Endothelial cell of umbilical vein (primary cell): ENCODE measurements around the gene PIGZ. TPM values are rescaled to one million over a fixed set of nuclear protein-coding genes. Genes with fewer than 3 reads are reported as not detected.

Experiments
- BruUV-seq: library from RNA; stranded (reverse); fragments of 400-500 nt; replicated peaks from 2 replicates; lab custom pipeline; 2021; lab: Mats Ljungman, UMichigan
- CTCF ChIA-PET: fragments of 300-600, 350-600 bp; sonication (Branson Sonifier 250); formaldehyde crosslinking; loops from one replicate; lab custom pipeline; 2021; ENCODE audit warnings: antibody characterized with exemption, inconsistent platforms; lab: Charles Lee
- POLR2A ChIA-PET: fragments of 300-600, 350-600 bp; sonication (Branson Sonifier 250); formaldehyde crosslinking; loops from one replicate; lab custom pipeline; 2021; ENCODE audit warnings: antibody characterized with exemption, inconsistent platforms; lab: Charles Lee
- DNase-seq: peaks from one replicate; pipeline ENCODE4 v3.0.0-alpha.2; 2011; ENCODE audit warnings: low read depth, low spot score
- FAIRE-seq: peaks from 2 replicates; lab custom pipeline; 2011; peaks lifted over from hg19 to GRCh38; lab: Jason Lieb, UNC
- H2AFZ ChIP-seq: 2 replicates; pipeline ENCODE4 v1.6.0; 2012; ENCODE audit warnings: low read depth, low read length, control low read depth, inconsistent platforms
- H3K27ac ChIP-seq: 2 replicates; pipeline ENCODE4 v1.5.1; 2011; ENCODE audit warnings: low read depth, mild to moderate bottlenecking, control low read depth, low read length, moderate library complexity; ENCODE audit not compliant: insufficient read depth
- H3K27me3 ChIP-seq, 2 experiments: 2 replicates each; pipeline versions ENCODE4 v1.6.0 to v1.6.1; 2011; ENCODE audit warnings: low read length in 2 of 2, mixed read lengths in 1 of 2; ENCODE audit not compliant: control insufficient read depth in 2 of 2, insufficient read depth in 2 of 2
- H3K36me3 ChIP-seq, 2 experiments: 2 replicates in 1 of 2; 3 replicates in 1 of 2; pipeline ENCODE4 v1.5.1; 2011; ENCODE audit warnings: low read length in 2 of 2, mild to moderate bottlenecking in 1 of 2, moderate library complexity in 1 of 2; ENCODE audit not compliant: control insufficient read depth in 2 of 2, insufficient read depth in 2 of 2; ENCODE audit errors: extremely low read depth in 1 of 2
- H3K4me1 ChIP-seq: 3 replicates; pipeline ENCODE4 v1.5.1; 2011; ENCODE audit warnings: mild to moderate bottlenecking, low read length; ENCODE audit not compliant: control insufficient read depth, insufficient read depth; ENCODE audit errors: extremely low read depth
- H3K4me2 ChIP-seq: 2 replicates; pipeline ENCODE4 v1.6.1; 2011; ENCODE audit warnings: low read length, control low read depth, mixed read lengths; ENCODE audit not compliant: insufficient read depth
- H3K4me3 ChIP-seq, 3 experiments: fragments of 200-600 bp in 1 of 3; sonication (generic), shearing (Covaris generic) in 1 of 3; replicated peaks in 1 of 3; 2 replicates each; pipeline ENCODE4 v1.5.1; 2011 to 2016; ENCODE audit warnings: control low read depth in 3 of 3, low read length in 3 of 3, mild to moderate bottlenecking in 2 of 3, inconsistent platforms in 1 of 3, low read depth in 1 of 3, moderate library complexity in 1 of 3; ENCODE audit not compliant: insufficient read depth in 1 of 3
- H3K79me2 ChIP-seq: 2 replicates; pipeline ENCODE4 v1.6.0; 2012; ENCODE audit warnings: low read length, inconsistent platforms; ENCODE audit not compliant: control insufficient read depth, insufficient read depth
- H3K9ac ChIP-seq: replicated peaks from 2 replicates; pipeline ENCODE3; 2011; ENCODE audit warnings: low read length, control low read depth; ENCODE audit not compliant: insufficient read depth; ENCODE audit errors: extremely low read depth
- H3K9me1 ChIP-seq: replicated peaks from 3 replicates; pipeline ENCODE4 v1.6.0; 2011; ENCODE audit warnings: mild to moderate bottlenecking, low read length; ENCODE audit not compliant: control insufficient read depth, insufficient read depth; ENCODE audit errors: extremely low read depth
- H3K9me3 ChIP-seq: replicated peaks from 2 replicates; pipeline ENCODE4 v1.5.1; 2012; ENCODE audit warnings: low read length, inconsistent platforms; ENCODE audit not compliant: control insufficient read depth, insufficient read depth
- H4K20me1 ChIP-seq: replicated peaks from 2 replicates; pipeline ENCODE3; 2011; ENCODE audit warnings: mild to moderate bottlenecking, low read length; ENCODE audit not compliant: control insufficient read depth, insufficient read depth; ENCODE audit errors: extremely low read depth
- EZH2 ChIP-seq: IDR thresholded peaks from 2 replicates; pipeline ENCODE4 v1.6.1; 2012; ENCODE audit warnings: borderline replicate concordance, low read depth, mild to moderate bottlenecking, moderate library complexity, low read length, inconsistent platforms; ENCODE audit not compliant: severe bottlenecking
- FOS ChIP-seq: IDR thresholded peaks from 2 replicates; pipeline ENCODE4 v1.6.1; 2011; ENCODE audit warnings: mild to moderate bottlenecking, low read length, moderate library complexity, borderline replicate concordance; ENCODE audit not compliant: insufficient read depth
- GATA2 ChIP-seq: IDR thresholded peaks from 2 replicates; pipeline ENCODE4 v1.7.0; 2011; ENCODE audit warnings: low read depth, mild to moderate bottlenecking, moderate library complexity, mixed read lengths, low read length; ENCODE audit not compliant: insufficient read length, insufficient read depth
- JUN ChIP-seq: IDR thresholded peaks from 2 replicates; pipeline ENCODE4 v1.6.1; 2011; ENCODE audit warnings: borderline replicate concordance, low read depth; ENCODE audit not compliant: insufficient read length, insufficient read depth
- MYC ChIP-seq: IDR thresholded peaks from one replicate; pipeline ENCODE4 v1.6.1; 2011; ENCODE audit warnings: mild to moderate bottlenecking, low read depth, low read length
- POLR2A ChIP-seq: IDR thresholded peaks from 2 replicates; pipeline ENCODE4 v1.6.1; 2012; ENCODE audit warnings: low read depth, mild to moderate bottlenecking, control low read depth, low read length
- POLR2AphosphoS5 ChIP-seq: IDR thresholded peaks from 2 replicates; pipeline ENCODE4 v1.6.1; 2012; ENCODE audit warnings: low read depth, mild to moderate bottlenecking, control low read depth, low read length, moderate library complexity; ENCODE audit not compliant: insufficient read depth
- dilution Hi-C: fragments of 300-500 bp; cut with MboI; formaldehyde crosslinking; loops from one replicate; pipeline ENCODE4 v1.15.0; 2019; ENCODE audit warnings: low sequenced_read_pairs; ENCODE audit not compliant: extremely low pct_ligation_motif_present
- intact Hi-C: fragments of 100-400 bp; cut with micrococcal nuclease; formaldehyde crosslinking; loops from one replicate; pipeline ENCODE4 v1.10.0; 2022
- polyA plus RNA-seq, 4 experiments: library from polyadenylated mRNA; depleted of rRNA in 3 of 4; stranded (reverse) in 3 of 4; unstranded in 1 of 4; fragments of >200 nt; gene quantifications; 2 replicates each; pipeline versions ENCODE4 v1.2.1 to v1.2.3, GENCODE V29; 2011 to 2012; ENCODE audit warnings: missing spikeins in 1 of 4
- total RNA-seq: library from RNA; stranded (reverse); gene quantifications from 2 replicates; pipeline ENCODE4 v1.2.3, GENCODE V29; 2021
- TF ChIP-seq, protein P1 (sequence below): IDR thresholded peaks from 2 replicates; pipeline ENCODE4 v1.6.1; 2011; ENCODE audit not compliant: insufficient read depth, insufficient read length
- TF ChIP-seq, protein P2 (sequence below), 2 donors: IDR thresholded peaks; 1 replicate in 1 of 2; 2 replicates in 1 of 2; pipeline ENCODE4 v1.5.1; 2011; ENCODE audit warnings: low read length in 2 of 2, mild to moderate bottlenecking in 2 of 2, moderate library complexity in 2 of 2, control low read depth in 1 of 2, inconsistent platforms in 1 of 2, low read depth in 1 of 2; ENCODE audit not compliant: insufficient read depth in 1 of 2; ENCODE audit errors: extremely low read depth in 1 of 2

The PIGZ gene
- total and polyA plus RNA-seq, 2 donors (not counting 3 experiments of a cell fraction or from before 2014, with no cell fraction given): 6.0 to 6.5 TPM

DNA sequence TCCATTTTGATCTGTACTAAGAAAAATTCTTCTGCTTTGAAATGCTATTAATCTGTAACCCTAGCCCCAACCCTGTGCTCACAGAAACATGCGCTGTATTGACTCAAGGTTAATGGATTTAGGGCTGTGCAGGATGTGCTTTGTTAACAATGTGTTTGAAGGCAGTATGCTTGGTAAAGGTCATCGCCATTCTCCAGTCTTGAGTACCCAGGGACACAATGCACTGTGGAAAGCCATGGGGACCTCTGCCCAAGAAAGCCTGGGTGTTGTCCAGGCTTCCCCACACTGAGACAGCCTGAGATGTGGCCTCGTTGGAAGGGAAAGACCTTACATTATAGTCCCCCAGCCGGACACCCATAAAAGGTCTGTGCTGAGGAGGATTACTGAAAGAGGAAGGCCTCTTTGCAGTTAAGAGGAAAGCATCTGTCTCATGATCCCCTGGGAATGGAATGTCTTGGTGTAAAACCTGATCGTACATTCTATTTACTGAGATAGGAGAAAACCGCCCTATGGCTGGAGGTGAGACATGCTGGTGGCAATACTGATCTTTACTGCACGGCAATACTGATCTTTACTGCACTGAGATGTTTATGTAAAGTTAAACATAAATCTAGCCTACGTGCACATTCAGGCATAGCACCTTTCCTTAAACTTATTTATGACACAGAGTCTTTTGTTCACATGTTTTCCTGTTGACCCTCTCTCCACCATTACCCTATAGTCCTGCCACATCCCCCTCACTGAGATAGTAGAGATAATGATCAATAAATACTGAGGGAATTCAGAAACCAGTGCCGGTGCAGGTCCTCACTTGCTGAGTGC is 6.3 kb downstream of the PIGZ start:
- H3K27me3 ChIP-seq: no peaks in the 10 kb centered on the region

DNA sequence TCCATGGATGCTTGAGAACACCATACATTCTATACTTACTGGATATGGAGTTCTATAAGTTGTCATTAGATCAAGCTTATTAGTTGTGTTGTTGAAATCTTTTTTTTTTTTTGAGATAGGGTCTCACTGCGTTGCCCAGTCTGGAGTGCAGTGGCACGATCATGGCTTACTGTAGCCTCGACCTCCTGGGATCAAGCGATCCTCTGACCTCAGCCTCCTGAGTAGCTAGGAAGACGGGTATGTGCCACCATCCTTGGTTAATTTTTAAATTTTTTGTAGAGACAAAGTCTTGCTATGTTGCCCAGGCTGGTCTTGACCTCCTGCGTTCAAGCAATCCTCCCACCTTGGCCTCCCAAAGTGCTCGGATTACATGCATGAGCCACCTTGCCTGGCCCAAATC is 13.8 kb downstream of the PIGZ start:
- H3K79me2 ChIP-seq: no peaks in the 10 kb centered on the region
- no peak overlapping the region for H3K4me3 ChIP-seq
- H3K36me3 ChIP-seq: no peaks in the 10 kb centered on the region
- no peak overlapping the region for H3K4me2 ChIP-seq
- intact Hi-C loops: no loop called here
- no peak overlapping the region for H2AFZ ChIP-seq
- no peak overlapping the region for H3K9ac ChIP-seq
- no peaks in the 10 kb centered on the region for H3K9me1 ChIP-seq
- CTCF ChIA-PET: no interaction called here
- H3K27me3 ChIP-seq: no peaks in the 10 kb centered on the region
- FAIRE-seq: no peak
- H3K4me1 ChIP-seq: no peaks in the 10 kb centered on the region
- H3K27ac ChIP-seq: no peak overlapping the region
- BruUV-seq: no TSS peak
- POLR2A ChIA-PET: no interaction called here
- no peak for DNase-seq
- TF ChIP-seq JUN (no peak), FOS (no peak), POLR2AphosphoS5 (no peak), MYC (no peak), GATA2 (no peak), POLR2A (no peak)
- TF ChIP-seq, protein P1, sequence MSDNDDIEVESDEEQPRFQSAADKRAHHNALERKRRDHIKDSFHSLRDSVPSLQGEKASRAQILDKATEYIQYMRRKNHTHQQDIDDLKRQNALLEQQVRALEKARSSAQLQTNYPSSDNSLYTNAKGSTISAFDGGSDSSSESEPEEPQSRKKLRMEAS: no peak
- TF ChIP-seq, protein P2, sequence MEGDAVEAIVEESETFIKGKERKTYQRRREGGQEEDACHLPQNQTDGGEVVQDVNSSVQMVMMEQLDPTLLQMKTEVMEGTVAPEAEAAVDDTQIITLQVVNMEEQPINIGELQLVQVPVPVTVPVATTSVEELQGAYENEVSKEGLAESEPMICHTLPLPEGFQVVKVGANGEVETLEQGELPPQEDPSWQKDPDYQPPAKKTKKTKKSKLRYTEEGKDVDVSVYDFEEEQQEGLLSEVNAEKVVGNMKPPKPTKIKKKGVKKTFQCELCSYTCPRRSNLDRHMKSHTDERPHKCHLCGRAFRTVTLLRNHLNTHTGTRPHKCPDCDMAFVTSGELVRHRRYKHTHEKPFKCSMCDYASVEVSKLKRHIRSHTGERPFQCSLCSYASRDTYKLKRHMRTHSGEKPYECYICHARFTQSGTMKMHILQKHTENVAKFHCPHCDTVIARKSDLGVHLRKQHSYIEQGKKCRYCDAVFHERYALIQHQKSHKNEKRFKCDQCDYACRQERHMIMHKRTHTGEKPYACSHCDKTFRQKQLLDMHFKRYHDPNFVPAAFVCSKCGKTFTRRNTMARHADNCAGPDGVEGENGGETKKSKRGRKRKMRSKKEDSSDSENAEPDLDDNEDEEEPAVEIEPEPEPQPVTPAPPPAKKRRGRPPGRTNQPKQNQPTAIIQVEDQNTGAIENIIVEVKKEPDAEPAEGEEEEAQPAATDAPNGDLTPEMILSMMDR (IDR thresholded peaks at IDR 0.05; ENCODE audit: extremely low read depth in 1 of 2, insufficient read depth in 1 of 2, low read depth in 1 of 2, low read length in 2 of 2): no peak
- dilution Hi-C loops: no loop called here
- H3K9me3 ChIP-seq: no peaks in the 10 kb centered on the region
- no peaks in the 10 kb centered on the region for H4K20me1 ChIP-seq

More for the DNA sequence above, 6.3 kb downstream of the PIGZ start:
- H3K4me1 ChIP-seq: no peaks in the 10 kb centered on the region
- no peak for FAIRE-seq
- no peaks in the 10 kb centered on the region for H3K36me3 ChIP-seq
- no peaks in the 10 kb centered on the region for H3K79me2 ChIP-seq
- no peak for TF ChIP-seq EZH2
- no peak for TF ChIP-seq POLR2AphosphoS5
- TF ChIP-seq FOS: no peak
- TF ChIP-seq, protein P1: no peak
- no peak overlapping the region for H3K4me3 ChIP-seq
- dilution Hi-C loops: no loop called here
- ChIA-PET CTCF (no interaction called here), POLR2A (no interaction called here)
- H3K9me1 ChIP-seq: no peaks in the 10 kb centered on the region
- no peak for DNase-seq
- BruUV-seq: no TSS peak
- H3K9ac ChIP-seq: no peak overlapping the region
- H2AFZ ChIP-seq: no peak overlapping the region
- intact Hi-C loops: no loop called here
- no peaks in the 10 kb centered on the region for H4K20me1 ChIP-seq
- H3K4me2 ChIP-seq: no peak overlapping the region
- no peak overlapping the region for H3K27ac ChIP-seq
- H3K9me3 ChIP-seq: no peaks in the 10 kb centered on the region
